SIG-M5 (cell line): ENCODE data around the gene AXIN1.
"Not testable (repeated sequence)": the region's sequence is repeated elsewhere in the genome, so short reads cannot be mapped to it uniquely, and the experiment has no call there.

Experiments used
- DNase-seq: peaks from one replicate; lab custom pipeline; 2025; lab: John Stamatoyannopoulos, UW

The AXIN1 gene, protein sequence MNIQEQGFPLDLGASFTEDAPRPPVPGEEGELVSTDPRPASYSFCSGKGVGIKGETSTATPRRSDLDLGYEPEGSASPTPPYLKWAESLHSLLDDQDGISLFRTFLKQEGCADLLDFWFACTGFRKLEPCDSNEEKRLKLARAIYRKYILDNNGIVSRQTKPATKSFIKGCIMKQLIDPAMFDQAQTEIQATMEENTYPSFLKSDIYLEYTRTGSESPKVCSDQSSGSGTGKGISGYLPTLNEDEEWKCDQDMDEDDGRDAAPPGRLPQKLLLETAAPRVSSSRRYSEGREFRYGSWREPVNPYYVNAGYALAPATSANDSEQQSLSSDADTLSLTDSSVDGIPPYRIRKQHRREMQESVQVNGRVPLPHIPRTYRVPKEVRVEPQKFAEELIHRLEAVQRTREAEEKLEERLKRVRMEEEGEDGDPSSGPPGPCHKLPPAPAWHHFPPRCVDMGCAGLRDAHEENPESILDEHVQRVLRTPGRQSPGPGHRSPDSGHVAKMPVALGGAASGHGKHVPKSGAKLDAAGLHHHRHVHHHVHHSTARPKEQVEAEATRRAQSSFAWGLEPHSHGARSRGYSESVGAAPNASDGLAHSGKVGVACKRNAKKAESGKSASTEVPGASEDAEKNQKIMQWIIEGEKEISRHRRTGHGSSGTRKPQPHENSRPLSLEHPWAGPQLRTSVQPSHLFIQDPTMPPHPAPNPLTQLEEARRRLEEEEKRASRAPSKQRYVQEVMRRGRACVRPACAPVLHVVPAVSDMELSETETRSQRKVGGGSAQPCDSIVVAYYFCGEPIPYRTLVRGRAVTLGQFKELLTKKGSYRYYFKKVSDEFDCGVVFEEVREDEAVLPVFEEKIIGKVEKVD

DNA sequence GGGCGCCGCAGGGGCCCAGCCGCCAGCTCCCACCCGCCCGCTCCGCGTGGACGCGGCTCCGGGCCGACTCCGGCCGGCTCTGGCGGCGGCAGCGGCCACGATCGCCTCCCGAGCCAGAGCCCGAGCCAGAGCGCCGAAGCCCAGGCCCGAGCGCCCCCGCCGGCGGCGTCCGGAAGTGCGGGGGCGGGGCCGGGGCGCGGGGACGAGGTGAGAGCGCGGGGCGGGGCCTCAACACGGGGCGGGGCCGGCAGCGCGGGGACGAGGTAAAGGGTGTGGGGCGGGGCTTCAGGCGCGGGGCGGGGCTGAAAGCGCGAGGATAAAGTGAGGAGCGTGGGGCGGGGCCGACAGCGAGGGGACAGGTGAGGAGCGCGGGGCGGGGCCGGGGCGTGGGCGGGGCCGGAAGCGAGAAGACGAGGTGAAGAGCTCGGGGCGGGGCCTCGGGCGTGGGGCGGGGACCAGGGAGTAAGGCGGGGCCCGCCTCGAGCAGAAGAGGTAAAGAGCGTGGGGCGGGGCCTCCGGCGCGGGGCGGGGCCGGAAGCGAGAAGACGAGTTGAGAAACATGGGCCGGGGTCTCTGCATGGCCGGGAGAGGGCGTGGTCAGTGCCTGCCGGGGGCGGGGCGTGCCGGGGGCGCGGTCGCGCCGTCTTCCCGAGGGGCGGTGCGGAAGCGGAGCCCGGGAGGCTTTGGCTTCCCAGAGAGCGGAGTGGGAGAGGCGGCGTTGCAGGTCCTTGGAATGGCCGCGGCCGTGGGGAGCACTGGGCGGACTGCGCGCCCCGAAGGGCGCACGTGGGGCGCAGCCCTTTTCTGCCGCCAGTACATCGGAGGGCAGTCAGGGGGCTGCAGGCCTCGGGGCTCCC is at the start of gene AXIN1:
Gene AXIN1 (minus strand): TSS at position 177 of the 857 bp plus-strand sequence. CDS start 5,698 bp downstream, outside the sequence.
- peak; percentile 66 for DNase-seq

DNA sequence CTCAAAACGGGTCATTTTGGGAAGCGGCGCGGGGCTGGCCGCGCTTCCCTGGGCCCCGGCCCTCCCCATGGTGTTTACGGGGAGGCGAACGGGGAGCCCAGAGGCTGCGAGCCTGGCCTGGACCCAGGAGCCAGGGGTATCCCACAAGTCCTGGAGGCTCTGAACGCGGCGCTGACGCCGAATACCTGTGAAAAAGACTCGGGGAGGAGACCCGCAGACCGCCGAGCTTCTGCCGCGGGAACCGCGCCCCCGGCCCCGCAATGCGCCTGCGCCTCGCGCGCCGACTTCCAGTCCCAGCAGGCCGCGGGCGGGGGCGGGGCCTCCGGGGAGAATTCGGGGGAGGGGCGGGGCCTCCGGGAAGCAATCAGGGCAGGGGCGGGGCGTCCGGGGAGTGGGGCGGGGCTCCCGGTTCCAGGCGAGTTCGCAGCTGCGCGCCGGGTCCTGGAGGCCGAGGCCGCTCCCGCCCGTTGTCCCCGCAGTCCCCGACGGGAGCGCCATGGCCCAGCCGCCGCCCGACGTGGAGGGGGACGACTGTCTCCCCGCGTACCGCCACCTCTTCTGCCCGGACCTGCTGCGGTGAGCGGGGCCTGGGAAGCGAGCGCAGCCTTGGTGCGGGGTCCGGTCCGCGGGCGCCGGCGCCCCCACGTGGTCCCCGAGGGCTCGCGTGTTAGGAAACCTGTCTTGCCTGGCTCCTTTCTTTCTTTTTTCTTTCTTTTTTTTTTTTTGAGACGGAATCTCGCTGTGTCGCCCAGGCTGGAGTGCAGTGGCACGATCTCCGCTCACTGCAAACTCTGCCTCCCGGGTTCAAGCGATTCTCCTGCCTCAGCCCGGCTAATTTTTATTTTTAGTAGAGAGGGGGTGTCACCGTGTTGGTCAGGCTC is 49.2 kb upstream of the AXIN1 start, which contains the start of gene DECR2:
Gene DECR2 (plus strand): TSS at position 418 of the 881 bp plus-strand sequence. CDS start 79 bp downstream, at position 497.
- DNase-seq: no peak

DNA sequence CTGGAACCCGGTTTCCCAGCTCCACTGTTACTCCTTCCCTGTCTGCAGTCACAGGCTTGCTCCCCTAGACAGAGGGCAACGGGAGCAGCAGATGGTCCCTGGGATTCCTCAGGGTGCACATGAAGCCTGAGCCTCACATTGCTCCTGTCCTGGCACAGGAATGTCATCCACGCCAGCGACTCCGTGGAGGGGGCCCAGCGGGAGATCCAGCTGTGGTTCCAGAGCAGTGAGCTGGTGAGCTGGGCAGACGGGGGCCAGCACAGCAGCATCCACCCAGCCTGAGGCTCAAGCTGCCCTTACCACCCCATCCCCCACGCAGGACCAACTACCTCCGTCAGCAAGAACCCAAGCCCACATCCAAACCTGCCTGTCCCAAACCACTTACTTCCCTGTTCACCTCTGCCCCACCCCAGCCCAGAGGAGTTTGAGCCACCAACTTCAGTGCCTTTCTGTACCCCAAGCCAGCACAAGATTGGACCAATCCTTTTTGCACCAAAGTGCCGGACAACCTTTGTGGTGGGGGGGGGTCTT is 47.6 kb upstream of the AXIN1 start:
- DNase-seq: no peak

DNA sequence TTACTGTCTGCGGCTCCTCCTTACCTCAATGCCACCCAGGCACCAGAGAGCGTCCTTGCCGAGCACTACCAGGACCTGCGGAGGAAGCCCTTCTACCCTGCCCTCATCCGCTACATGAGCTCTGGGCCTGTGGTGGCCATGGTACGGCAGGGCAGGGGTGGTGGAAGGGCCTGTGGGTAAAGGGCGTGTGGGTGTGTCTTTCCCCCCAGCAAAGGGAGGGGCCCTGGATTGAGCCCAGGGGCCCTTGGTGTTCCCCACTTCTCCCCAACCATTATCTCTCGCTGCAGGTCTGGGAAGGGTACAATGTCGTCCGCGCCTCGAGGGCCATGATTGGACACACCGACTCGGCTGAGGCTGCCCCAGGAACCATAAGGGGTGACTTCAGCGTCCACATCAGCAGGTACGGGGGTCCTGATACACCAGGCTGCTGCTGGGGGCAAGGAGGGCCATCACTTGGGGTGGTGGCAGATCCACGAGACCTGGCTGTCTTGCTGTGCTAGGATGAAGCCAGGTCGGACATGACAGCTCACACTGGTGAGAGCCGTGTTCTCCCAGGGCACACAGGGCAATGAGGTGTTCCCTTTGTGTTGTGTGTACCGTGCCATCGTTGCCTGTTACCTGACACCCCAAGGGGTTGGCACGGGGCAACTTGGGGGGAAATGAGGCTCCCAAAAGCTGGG is 47.0 kb upstream of the AXIN1 start:
- DNase-seq: no peak

DNA sequence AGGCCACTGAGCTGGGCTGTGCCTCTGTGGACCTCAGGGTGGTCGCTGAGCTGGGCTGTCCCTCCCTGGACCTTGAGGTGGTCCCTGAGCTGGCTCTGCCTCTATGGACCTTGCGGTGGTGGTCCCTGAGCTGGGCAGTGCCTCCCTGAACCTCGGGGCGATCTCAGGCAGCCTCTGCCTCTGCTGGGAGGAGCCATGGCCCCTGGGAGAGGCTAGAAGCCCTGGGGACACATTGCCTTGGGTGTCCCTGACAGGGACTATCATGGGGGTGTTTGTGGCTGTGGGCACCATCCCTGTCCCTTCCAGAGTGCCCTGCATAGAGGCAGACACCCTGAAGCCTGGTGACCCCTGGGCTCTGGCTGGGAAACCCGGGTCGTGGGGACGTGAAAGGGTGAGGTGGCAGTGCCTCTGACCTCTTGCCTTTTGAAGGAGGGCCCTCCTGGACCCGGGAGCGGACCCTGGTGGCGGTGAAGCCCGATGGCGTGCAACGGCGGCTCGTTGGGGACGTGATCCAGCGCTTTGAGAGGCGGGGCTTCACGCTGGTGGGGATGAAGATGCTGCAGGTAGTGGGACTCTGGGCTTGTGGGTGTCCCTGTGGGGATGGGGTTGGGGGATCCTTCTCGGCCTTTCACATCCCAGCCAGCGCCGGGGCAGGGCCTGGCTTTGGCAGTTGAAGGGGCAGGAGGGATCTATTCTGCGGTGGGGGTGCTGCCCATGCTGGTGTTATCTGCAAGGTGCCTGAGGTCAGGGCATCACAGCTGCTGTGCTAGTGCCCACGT is 46.2 kb upstream of the AXIN1 start:
- DNase-seq: no peak

DNA sequence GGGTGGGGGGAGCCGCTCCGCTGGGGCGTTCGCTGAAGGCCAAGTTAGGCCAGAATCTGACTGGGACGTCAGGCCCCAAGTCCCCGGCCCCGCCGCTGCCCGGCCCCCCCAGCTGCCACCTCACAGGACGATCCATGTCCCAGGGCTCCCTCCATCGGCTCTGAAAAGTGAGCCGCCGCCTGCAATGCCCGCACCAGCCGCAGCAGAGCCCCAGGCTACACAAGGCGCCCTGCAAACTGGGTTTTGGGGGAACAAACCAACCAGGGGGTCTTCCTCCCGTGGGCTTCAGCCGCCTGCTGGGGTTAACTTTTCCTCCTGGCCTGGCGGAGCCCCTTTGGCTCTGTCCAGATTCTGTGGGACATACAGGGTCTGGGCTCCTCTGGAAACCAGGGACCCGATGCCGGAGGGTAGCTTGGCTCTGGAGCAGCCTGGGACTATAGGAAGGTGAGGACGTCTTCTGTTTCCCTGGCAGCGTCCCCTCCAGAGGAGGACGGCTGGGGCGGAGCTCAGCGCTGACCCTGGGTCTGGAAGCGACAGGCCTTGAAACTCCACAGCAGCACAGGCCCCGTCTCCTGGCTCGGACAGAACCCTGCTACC is 45.3 kb upstream of the AXIN1 start:
- no peak for DNase-seq

DNA sequence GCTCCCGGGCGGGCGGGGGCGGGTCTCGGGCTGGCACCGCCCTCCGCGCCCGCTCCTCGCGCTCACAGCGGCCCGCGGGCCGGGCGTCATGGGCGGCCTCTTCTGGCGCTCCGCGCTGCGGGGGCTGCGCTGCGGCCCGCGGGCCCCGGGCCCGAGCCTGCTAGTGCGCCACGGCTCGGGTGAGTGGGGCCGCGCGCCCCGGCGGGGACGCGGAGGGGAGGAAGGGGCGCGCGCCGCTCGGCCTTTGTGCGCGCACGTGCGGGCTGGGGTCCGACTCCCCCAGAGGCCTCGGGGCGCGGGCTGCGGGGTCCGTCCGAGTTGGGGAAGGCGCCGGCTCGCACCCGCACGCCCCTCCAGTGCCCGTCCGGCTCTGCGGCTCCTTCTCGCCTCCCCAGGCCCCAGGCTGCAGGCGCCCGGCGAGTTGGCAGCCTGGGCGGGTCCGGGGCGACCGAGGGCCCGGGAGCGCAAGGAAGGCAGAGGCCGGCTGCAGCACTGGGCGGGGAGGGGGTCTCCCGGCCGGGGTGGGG is 44.7 kb upstream of the AXIN1 start, which contains the start of gene NME4:
Gene NME4 (plus strand): TSS at position 65 of the 527 bp plus-strand sequence. CDS start 24 bp downstream, at position 89.
- DNase-seq: no peak

DNA sequence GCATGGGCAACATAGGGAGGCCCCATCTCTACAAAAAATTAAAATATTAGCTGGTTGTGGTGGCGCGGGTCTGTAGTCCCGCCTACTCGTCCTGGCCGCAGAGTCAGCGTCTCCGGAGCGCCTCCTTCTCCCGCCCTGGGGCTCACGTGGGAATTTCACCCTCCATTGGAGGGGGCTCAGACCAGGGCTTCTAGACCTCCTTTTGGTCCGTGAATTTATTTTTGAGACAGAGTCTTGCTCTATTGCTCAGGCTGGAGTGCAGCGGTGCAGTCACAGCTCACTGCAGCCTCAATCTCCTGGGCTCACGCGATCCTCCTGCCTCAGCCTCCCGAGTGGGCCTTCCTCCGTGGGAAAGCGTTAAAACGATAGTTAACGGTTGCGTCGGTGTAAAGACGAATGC is 44.1 kb upstream of the AXIN1 start:
- DNase-seq: no peak

DNA sequence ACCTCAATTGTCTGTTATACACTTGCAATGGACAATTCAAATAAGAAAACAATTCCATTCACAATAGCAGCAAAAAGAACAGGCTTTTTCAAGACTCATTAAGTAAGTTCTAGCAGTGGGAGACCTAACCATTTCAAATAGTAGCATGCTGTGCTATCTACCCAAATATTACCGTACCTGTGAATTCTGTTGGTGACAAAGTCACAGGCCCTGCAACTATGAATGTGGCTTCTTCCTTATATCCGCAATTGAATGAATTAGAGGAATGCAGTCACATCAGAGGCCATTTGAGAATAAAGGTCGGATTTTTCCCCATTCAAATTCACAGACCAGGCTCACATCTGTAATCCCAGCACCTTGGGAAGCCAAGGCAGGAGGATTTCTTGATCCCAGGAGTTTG is 43.7 kb upstream of the AXIN1 start:
- no peak for DNase-seq

DNA sequence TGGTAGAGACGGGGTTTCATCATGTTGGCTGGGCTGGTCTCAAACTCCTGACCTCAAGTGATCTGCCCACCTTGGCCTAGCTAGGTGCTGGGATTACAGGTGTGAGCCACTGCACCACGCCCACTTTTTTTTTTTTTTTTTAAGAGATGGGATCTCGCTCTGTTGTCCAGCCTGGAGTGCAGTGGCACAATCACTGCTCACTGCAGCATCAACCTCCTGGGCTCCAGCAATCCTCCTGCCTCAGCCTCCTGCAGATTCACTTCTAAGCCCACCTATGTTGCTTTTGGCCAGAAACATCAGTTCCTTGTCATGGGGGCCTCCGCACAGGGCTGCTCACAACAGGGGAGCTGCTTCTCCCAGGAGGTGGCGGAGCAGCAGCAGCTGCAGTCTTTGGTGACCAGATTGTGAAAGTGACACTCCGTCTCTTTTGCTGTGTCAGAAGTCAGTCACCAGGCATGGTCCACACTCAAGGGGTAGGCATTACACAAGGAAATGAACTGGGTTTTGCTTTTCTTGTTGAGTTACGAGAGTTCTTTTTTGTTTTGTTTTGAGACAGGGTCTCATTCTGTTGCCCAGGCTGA is 40.0 kb upstream of the AXIN1 start:
- DNase-seq: no peak

DNA sequence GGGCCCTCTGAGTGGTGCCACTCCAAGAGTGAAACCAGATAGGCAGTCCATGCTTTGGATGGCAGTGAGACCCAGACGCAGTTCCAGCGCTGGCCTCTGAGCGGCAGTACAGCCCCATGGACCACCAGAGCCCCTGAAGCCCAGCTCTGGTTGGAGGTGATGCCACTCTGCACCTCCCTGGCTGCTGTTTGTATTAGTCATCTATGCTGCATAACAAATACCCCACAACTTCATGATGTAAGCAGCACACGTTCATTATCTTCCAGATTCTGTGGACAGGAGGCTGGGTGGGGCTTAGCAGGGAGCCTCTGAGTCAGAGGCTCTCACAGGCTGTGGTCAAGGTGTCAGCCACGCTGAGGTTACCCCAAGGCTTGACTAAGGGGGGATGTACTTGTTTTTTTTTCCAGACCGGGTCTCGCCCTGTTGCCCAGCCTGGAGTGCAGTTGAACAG is 39.4 kb upstream of the AXIN1 start:
- no peak for DNase-seq

DNA sequence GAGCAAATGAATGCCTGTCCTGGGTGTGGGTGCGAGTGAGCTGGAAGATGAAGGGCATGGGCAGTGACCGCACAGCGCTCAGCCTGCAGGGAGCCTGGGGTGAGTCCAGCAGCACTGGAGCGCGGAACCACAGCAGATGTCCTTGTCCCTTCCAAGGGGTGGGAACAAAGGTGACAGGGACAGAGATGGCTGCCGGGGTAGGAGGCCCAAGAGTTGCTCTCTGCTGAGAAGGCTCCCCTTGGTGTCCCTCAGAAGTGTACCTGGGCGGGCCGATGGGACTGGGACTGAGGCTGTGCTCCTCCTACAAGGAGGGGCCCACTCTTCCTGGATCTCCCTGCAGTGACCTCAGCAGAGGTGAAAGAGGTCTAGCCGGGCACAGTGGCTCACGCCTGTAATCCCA is 36.8 kb upstream of the AXIN1 start:
- no peak for DNase-seq

DNA sequence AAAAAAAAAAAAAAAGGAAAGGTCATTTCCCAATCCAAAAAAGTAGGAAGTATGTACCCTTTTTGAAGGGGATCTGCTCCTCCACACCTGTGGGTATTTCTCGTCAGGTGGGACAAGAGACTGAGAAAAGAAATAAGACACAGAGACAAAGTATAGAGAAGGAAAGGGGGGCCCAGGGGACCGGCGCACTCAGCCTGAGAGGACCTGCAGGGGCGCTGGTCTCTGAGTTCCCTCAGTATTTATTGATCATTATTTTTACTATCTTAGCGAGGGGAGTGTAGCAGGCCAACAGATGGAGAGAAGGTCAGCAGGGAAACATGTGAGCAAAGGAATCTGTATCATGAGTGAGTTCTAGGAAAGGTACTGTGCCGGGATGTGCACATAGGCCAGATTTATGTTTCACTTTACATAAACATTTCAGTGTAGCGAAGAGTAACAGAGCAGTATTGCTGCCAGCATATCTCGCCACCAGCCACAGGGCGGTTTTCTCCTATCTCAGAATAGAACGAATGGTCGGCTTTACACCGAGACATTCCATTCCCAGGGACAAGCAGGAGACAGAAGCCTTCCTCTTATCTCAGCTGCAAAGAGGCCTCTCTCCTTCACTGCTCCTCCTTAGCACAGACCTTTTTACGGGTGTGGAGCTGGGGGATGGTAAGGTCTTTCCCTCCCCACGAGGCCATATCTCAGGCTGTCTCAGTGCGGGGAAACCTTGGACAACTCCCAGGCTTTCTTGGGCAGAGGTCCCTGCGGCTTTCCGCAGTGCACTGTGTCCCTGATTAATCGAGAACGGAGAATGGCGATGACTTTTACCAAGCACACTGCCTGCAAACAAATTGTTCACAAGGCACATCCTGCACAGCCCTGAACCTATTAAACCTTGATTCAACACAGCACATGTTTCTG is 35.5 kb upstream of the AXIN1 start:
- DNase-seq: not testable (repeated sequence)

DNA sequence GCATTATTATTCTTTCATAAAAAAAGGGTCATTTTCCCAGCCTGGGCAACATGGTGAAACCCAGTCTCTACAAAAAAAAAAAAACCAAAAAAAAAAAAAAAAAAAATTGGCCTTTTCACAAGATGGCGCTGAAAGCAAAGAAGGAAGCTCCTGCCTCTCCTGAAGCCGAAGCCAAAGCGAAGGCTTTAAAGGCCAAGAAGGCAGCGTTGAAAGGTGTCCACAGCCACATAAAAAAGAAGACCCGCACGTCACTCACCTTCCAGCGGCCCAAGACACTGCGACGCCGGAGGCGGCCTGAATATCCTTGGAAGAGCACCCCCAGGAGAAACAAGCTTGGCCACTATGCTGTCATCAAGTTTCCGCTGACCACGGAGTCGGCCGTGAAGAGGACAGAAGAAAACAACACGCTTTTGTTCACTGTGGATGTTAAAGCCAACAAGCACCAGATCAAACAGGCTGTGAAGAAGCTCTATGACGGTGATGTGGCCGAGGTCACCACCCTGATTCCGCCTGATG is 34.2 kb upstream of the AXIN1 start:
- DNase-seq: no peak

DNA sequence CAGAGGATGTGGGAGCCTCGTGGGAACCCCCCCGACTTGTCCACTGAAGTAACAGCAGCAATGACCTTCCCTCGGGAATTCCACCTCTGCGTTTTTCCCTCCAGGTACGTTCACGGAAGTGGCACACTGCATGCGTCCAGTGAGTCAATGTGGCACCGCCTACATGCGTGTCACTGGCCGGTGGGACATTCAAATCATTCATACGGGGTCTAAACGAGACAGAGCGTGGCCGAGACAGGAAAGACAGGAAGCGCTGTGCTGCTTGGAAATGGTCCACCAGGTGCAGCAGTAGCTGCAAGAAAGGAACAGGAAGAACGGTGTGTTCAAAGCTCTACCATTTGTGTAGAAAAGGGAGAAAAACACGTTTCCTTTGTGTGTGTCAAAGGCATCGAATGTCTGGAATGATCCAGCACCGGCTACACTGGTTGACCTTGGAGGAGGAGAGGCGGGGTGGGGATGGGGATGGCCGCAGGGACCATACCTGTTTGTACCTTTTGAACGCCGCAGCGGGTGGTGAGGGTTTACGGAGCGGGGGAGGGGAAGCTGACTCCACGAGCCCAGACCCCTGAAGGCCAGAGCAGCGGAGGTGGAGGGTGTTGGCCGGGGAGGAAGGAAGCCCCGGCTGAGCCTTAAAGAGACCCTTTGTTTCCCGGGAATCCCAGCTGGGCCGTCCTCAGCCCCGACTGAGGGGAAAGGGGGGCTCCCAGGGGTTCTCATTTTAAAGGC is 31.0 kb upstream of the AXIN1 start:
- no peak for DNase-seq
